Measurements from ENCODE around the gene MAML2. TPM values are rescaled to one million over a fixed set of nuclear protein-coding genes. Genes with fewer than 3 reads are reported as not detected.

MAML2 gene
- total and polyA plus RNA-seq, 2 experiments from 2014 or later, result 2.0 to 7.1 TPM

- TF ChIP-seq ETS1 (IDR thresholded peaks at IDR 0.05) (no peak), JUNB (IDR thresholded peaks at IDR 0.05; ENCODE audit: unreplicated experiment) (no peak)
Measured at GRCh38 chr11:96119211-96119610, 223.8 kb downstream of the MAML2 start (continued).

- Histone ChIP-seq H3F3A (replicated peaks; ENCODE audit: low read depth) (no peaks in the 10 kb centered on the region; the same call in 1 of the 2 replicates), H2AFZ (no peak overlapping the region), H3K27me3 (ENCODE audit: insufficient read depth) (no peaks in the 10 kb centered on the region), H3K4me2 (no peak overlapping the region), H3K79me2 (replicated peaks; ENCODE audit: insufficient read depth) (no peaks in the 10 kb centered on the region), H4K20me1 (replicated peaks; ENCODE audit: insufficient read depth) (no peaks in the 10 kb centered on the region), H3K36me3 (ENCODE audit: insufficient read depth) (no peaks in the 10 kb centered on the region), H3K4me3 (no peak overlapping the region), H3K4me1 (ENCODE audit: insufficient read depth) (peaks cover 18% of the 10 kb centered on the region), H3K27ac (ENCODE audit: low read depth) (no peak overlapping the region), H3K9me2 (ENCODE audit: insufficient read depth) (peaks cover 8% of the 10 kb centered on the region)
- H3K27ac Mint-ChIP-seq, result no peak overlapping the region
- TF ChIP-seq JUNB (IDR thresholded peaks at IDR 0.05; ENCODE audit: unreplicated experiment) (no peak), EZH2phosphoT487 (IDR thresholded peaks at IDR 0.05; ENCODE audit: unreplicated experiment) (no peak), ZNF114 (CRISPR knock-in tag; IDR thresholded peaks at IDR 0.05) (no peak), STAT1 (IDR thresholded peaks at IDR 0.05; ENCODE audit: unreplicated experiment) (no peak), CREB1 (CRISPR knock-in tag; IDR thresholded peaks at IDR 0.05; ENCODE audit: low read depth) (no peak), CTCF (conservative IDR thresholded peaks at IDR 0.05; ENCODE audit: low read depth in 2 of 2) (no peak), ETS1 (IDR thresholded peaks at IDR 0.05) (no peak), ZNF331 (CRISPR knock-in tag; IDR thresholded peaks at IDR 0.05; ENCODE audit: low read depth) (no peak), NANOG (IDR thresholded peaks at IDR 0.05; ENCODE audit: borderline replicate concordance) (no peak)
- DNase-seq (ENCODE audit: low spot score), result no peak
- no peak overlapping the region for H3K4me3 Mint-ChIP-seq
- H3K27me3 Mint-ChIP-seq (ENCODE audit: insufficient read depth, low read depth, poor library complexity), result no peaks in the 10 kb centered on the region
- peaks cover 15% of the 10 kb centered on the region for H3K4me1 Mint-ChIP-seq
- no peaks in the 10 kb centered on the region for H3K36me3 Mint-ChIP-seq (ENCODE audit: low read depth)
- H3K9me3 Mint-ChIP-seq, result no peaks in the 10 kb centered on the region
- no peak for ATAC-seq
Measured at GRCh38 chr11:96116376-96116775, 226.6 kb downstream of the MAML2 start.

Measured in GM23338 (cell line).